GM23338 (cell line): ENCODE measurements around the gene MAPK8IP3. TPM values are rescaled to one million over a fixed set of nuclear protein-coding genes. Genes with fewer than 3 reads are reported as not detected.

Experiments
- ATAC-seq: fragments of 200-7000 bp; cut with Tn5 transposase; 3 replicates; pipeline ENCODE4 v1.9.1; 2020
- DNase-seq: peaks from one replicate; pipeline ENCODE4 v3.0.0-alpha.2; 2015; ENCODE audit warnings: low spot score
- H2AFZ ChIP-seq: fragments of 200-600 bp; sonication (generic); 2 replicates; pipeline ENCODE4 v1.8.0; 2016; ENCODE audit warnings: antibody characterized with exemption, mild to moderate bottlenecking, moderate library complexity
- H3F3A ChIP-seq: fragments of 200-600 bp; sonication (generic); replicated peaks from 2 replicates; pipeline ENCODE4 v1.8.0; 2017; ENCODE audit warnings: antibody characterized with exemption, mixed run types, low read depth
- H3K27ac ChIP-seq: fragments of 200-600 bp; sonication (generic); 2 replicates; pipeline ENCODE4 v1.6.1; 2016; ENCODE audit warnings: low read depth
- H3K27me3 ChIP-seq: fragments of 200-600 bp; sonication (generic); 2 replicates; pipeline ENCODE4 v1.8.0; 2016; ENCODE audit warnings: mild to moderate bottlenecking, mixed run types, moderate library complexity; ENCODE audit not compliant: insufficient read depth
- H3K36me3 ChIP-seq: fragments of 200-600 bp; sonication (generic); 2 replicates; pipeline ENCODE4 v1.8.0; 2016; ENCODE audit warnings: mild to moderate bottlenecking; ENCODE audit not compliant: insufficient read depth
- H3K4me1 ChIP-seq: fragments of 200-600 bp; sonication (generic); 2 replicates; pipeline ENCODE4 v1.8.0; 2016; ENCODE audit warnings: mild to moderate bottlenecking, moderate library complexity; ENCODE audit not compliant: insufficient read depth
- H3K4me2 ChIP-seq: fragments of 200-600 bp; sonication (generic); 2 replicates; pipeline ENCODE4 v1.7.1; 2017; ENCODE audit warnings: mixed run types
- H3K4me3 ChIP-seq: fragments of 200-600 bp; sonication (generic); 2 replicates; pipeline ENCODE4 v1.6.1; 2016; ENCODE audit warnings: mixed run types
- H3K79me2 ChIP-seq: fragments of 200-600 bp; sonication (generic); replicated peaks from 2 replicates; pipeline ENCODE4 v1.8.0; 2017; ENCODE audit warnings: mild to moderate bottlenecking; ENCODE audit not compliant: insufficient read depth
- H3K9me2 ChIP-seq: fragments of 200-600 bp; sonication (generic); 2 replicates; pipeline ENCODE4 v1.8.0; 2017; ENCODE audit not compliant: insufficient read depth
- H4K20me1 ChIP-seq: fragments of 200-600 bp; sonication (generic); replicated peaks from 2 replicates; pipeline ENCODE4 v1.8.0; 2017; ENCODE audit warnings: mild to moderate bottlenecking; ENCODE audit not compliant: insufficient read depth
- H3K27ac Mint-ChIP-seq: 2 replicates; pipeline ENCODE4 v1.8.0; 2020; ENCODE audit warnings: inconsistent platforms, mild to moderate bottlenecking, moderate library complexity, mixed read lengths
- H3K27me3 Mint-ChIP-seq: 3 replicates; pipeline ENCODE4 v1.8.0; 2022; ENCODE audit warnings: low read depth, mild to moderate bottlenecking, moderate library complexity, mixed read lengths, inconsistent platforms; ENCODE audit not compliant: insufficient read depth, poor library complexity
- H3K36me3 Mint-ChIP-seq: 3 replicates; pipeline ENCODE4 v1.8.0; 2021; ENCODE audit warnings: low read depth, mild to moderate bottlenecking, inconsistent platforms, moderate library complexity, mixed read lengths
- H3K4me1 Mint-ChIP-seq: 3 replicates; pipeline ENCODE4 v1.8.0; 2020; ENCODE audit warnings: mild to moderate bottlenecking, inconsistent platforms, mixed read lengths
- H3K4me3 Mint-ChIP-seq: 3 replicates; pipeline ENCODE4 v1.8.0; 2021; ENCODE audit warnings: moderate library complexity, mild to moderate bottlenecking, inconsistent platforms, mixed read lengths
- H3K9me3 Mint-ChIP-seq: 3 replicates; pipeline ENCODE4 v1.8.0; 2020; ENCODE audit warnings: moderate library complexity, mild to moderate bottlenecking, inconsistent platforms, mixed read lengths
- CREB1 ChIP-seq: fragments of 250-450 bp; sonication (Bioruptor Pico); IDR thresholded peaks from 2 replicates; pipeline ENCODE4 v1.5.0; 2020; ENCODE audit warnings: low read depth, mild to moderate bottlenecking, moderate library complexity
- CTCF ChIP-seq, 2 experiments: fragments of 200-600 bp in 1 of 2; sonication (generic) in 1 of 2; conservative IDR thresholded peaks; 2 replicates each; pipeline versions ENCODE4 v1.5.1 to v1.6.1; 2016 to 2017; ENCODE audit warnings: antibody characterized with exemption in 2 of 2, low read depth in 2 of 2, mild to moderate bottlenecking in 2 of 2, moderate library complexity in 1 of 2
- ETS1 ChIP-seq: IDR thresholded peaks from 2 replicates; pipeline ENCODE4 v1.6.1; 2016; ENCODE audit warnings: antibody characterized with exemption
- EZH2 ChIP-seq: fragments of 200-600 bp; sonication (generic); IDR thresholded peaks from one replicate; pipeline ENCODE4 v1.8.0; 2017; ENCODE audit warnings: antibody characterized with exemption, mild to moderate bottlenecking, low read depth; ENCODE audit not compliant: unreplicated experiment
- EZH2phosphoT487 ChIP-seq: fragments of 200-600 bp; sonication (generic); IDR thresholded peaks from one replicate; pipeline ENCODE4 v1.8.1; 2018; ENCODE audit warnings: antibody characterized with exemption; ENCODE audit not compliant: unreplicated experiment
- JUNB ChIP-seq: IDR thresholded peaks from one replicate; pipeline ENCODE4 v1.6.1; 2016; ENCODE audit warnings: antibody characterized with exemption; ENCODE audit not compliant: unreplicated experiment
- NANOG ChIP-seq: IDR thresholded peaks from 2 replicates; pipeline ENCODE4 v1.6.1; 2016; ENCODE audit warnings: antibody characterized with exemption, borderline replicate concordance
- POLR2AphosphoS5 ChIP-seq: IDR thresholded peaks from 2 replicates; pipeline ENCODE4 v1.6.1; 2016; ENCODE audit warnings: antibody characterized with exemption, low read depth
- REST ChIP-seq: IDR thresholded peaks from one replicate; pipeline ENCODE4 v1.6.1; 2018; ENCODE audit warnings: antibody characterized with exemption; ENCODE audit not compliant: unreplicated experiment
- STAT1 ChIP-seq: IDR thresholded peaks from one replicate; pipeline ENCODE4 v1.6.1; 2016; ENCODE audit warnings: antibody characterized with exemption; ENCODE audit not compliant: unreplicated experiment
- ZNF114 ChIP-seq: fragments of 250-450 bp; sonication (Bioruptor Pico); IDR thresholded peaks from 2 replicates; pipeline ENCODE4 v1.5.0; 2020; ENCODE audit warnings: mild to moderate bottlenecking, moderate library complexity
- ZNF331 ChIP-seq: fragments of 250-450 bp; sonication (Bioruptor Pico); IDR thresholded peaks from 2 replicates; pipeline ENCODE4 v1.5.0; 2020; ENCODE audit warnings: low read depth, mild to moderate bottlenecking, moderate library complexity
- ZNF462 ChIP-seq: fragments of 250-450 bp; sonication (Bioruptor Pico); IDR thresholded peaks from 2 replicates; pipeline ENCODE4 v1.5.0; 2020; ENCODE audit warnings: mild to moderate bottlenecking, moderate library complexity
- polyA plus RNA-seq: library from polyadenylated mRNA; unstranded; fragments of >200 nt; fragmentation: Nextera tagmentation; extraction: Ambion mirVana; gene quantifications from 2 replicates; pipeline ENCODE4 v1.2.1, GENCODE V29; 2016
- total RNA-seq: library from RNA; depleted of rRNA; stranded (reverse); fragments of >200 nt; shearing (Covaris generic); gene quantifications from 2 replicates; pipeline ENCODE4 v1.2.3, GENCODE V29; 2014

Gene MAPK8IP3
- total and polyA plus RNA-seq, 2 experiments from 2014 or later: 11.3 to 58.4 TPM

GRCh38 chr16:1673424-1674151, 32.4 kb upstream of the MAPK8IP3 start:
- Histone ChIP-seq H3K79me2 (peaks cover 2% of the 10 kb centered on the region), H3K9me2 (no peaks in the 10 kb centered on the region), H3K36me3 (no peaks in the 10 kb centered on the region; the same call in 1 of the 2 replicates), H2AFZ (no peak overlapping the region), H3F3A (peaks cover 9% of the 10 kb centered on the region; the same call in 1 of the 2 replicates), H3K4me1 (peaks cover 3% of the 10 kb centered on the region; the same call in 1 of the 2 replicates), H3K4me3 (no peak overlapping the region), H3K4me2 (no peak overlapping the region), H4K20me1 (peaks cover 12% of the 10 kb centered on the region; the same call in 1 of the 2 replicates), H3K27me3 (no peaks in the 10 kb centered on the region), H3K27ac (no peak overlapping the region)
- no peak overlapping the region for H3K27ac Mint-ChIP-seq
- DNase-seq (no peak), ATAC-seq (no peak)
- TF ChIP-seq POLR2AphosphoS5 (no peak), EZH2phosphoT487 (no peak), ZNF114 (CRISPR knock-in tag) (no peak), STAT1 (no peak), ZNF462 (CRISPR knock-in tag) (no peak), ZNF331 (CRISPR knock-in tag) (no peak), JUNB (no peak), ETS1 (no peak), NANOG (no peak), CTCF (conservative IDR thresholded peaks at IDR 0.05; ENCODE audit: low read depth in 2 of 2) (no peak), REST (no peak), EZH2 (no peak), CREB1 (no peak)
- H3K36me3 Mint-ChIP-seq: peaks cover 70% of the 10 kb centered on the region
- H3K4me3 Mint-ChIP-seq: no peak overlapping the region
- H3K27me3 Mint-ChIP-seq: peaks cover 19% of the 10 kb centered on the region
- H3K9me3 Mint-ChIP-seq: no peaks in the 10 kb centered on the region; the same call in 2 of the 3 replicates
- peaks cover 9% of the 10 kb centered on the region for H3K4me1 Mint-ChIP-seq
